ENCODE data around the gene DYNC2LI1.
A peak's percentile ranks its signal among the peaks of the same experiment; 100 is the strongest.

DYNC2LI1 gene

GRCh38 chr2:43738257-43738656 lies 35.6 kb upstream of the DYNC2LI1 start:
- TF ChIP-seq FOXM1 (IDR thresholded peaks at IDR 0.05; ENCODE audit: borderline replicate concordance, low read depth) (no peak), MAX (IDR thresholded peaks at IDR 0.05) (no peak), TEAD4 (IDR thresholded peaks at IDR 0.05) (no peak), EGR1 (IDR thresholded peaks at IDR 0.05) (no peak), ZBTB7A (IDR thresholded peaks at IDR 0.05; ENCODE audit: low read depth) (no peak), EP300 (IDR thresholded peaks at IDR 0.05; ENCODE audit: borderline replicate concordance) (no peak)

- no peak for TF ChIP-seq MAX (IDR thresholded peaks at IDR 0.05)
- no peak for TF ChIP-seq FOXM1 (IDR thresholded peaks at IDR 0.05; ENCODE audit: borderline replicate concordance, low read depth)
- no peak for TF ChIP-seq RAD21 (IDR thresholded peaks at IDR 0.05; ENCODE audit: low read depth)
- no peak for TF ChIP-seq EGR1 (IDR thresholded peaks at IDR 0.05)
- TF ChIP-seq ZBTB7A (IDR thresholded peaks at IDR 0.05; ENCODE audit: low read depth), result no peak
- TF ChIP-seq REST (IDR thresholded peaks at IDR 0.05; ENCODE audit: low read depth), result no peak
- TF ChIP-seq USF1 (IDR thresholded peaks at IDR 0.05), result no peak
- no peak for TF ChIP-seq CREB1 (IDR thresholded peaks at IDR 0.05; ENCODE audit: low read depth)
- no peak for TF ChIP-seq YY1 (IDR thresholded peaks at IDR 0.05; ENCODE audit: low read depth)
- TF ChIP-seq TAF1 (IDR thresholded peaks at IDR 0.05; ENCODE audit: low read depth), result no peak
- TF ChIP-seq NFIC (IDR thresholded peaks at IDR 0.05), result no peak
- no peak for TF ChIP-seq CEBPB (IDR thresholded peaks at IDR 0.05)
- TF ChIP-seq TCF12 (IDR thresholded peaks at IDR 0.05; ENCODE audit: low read depth), result no peak
- TF ChIP-seq EP300 (IDR thresholded peaks at IDR 0.05; ENCODE audit: borderline replicate concordance), result no peak
- TF ChIP-seq TEAD4 (IDR thresholded peaks at IDR 0.05), result no peak
These were observed 30.1 kb upstream of the DYNC2LI1 start for GRCh38 chr2:43743706-43744105.

GRCh38 chr2:43745457-43745856 lies 28.4 kb upstream of the DYNC2LI1 start:
- TF ChIP-seq RAD21 (IDR thresholded peaks at IDR 0.05; ENCODE audit: low read depth) (no peak), YY1 (IDR thresholded peaks at IDR 0.05; ENCODE audit: low read depth) (no peak), TEAD4 (IDR thresholded peaks at IDR 0.05) (peak; percentile 59; the same call in 1 of the 2 replicates), EGR1 (IDR thresholded peaks at IDR 0.05) (no peak), NFIC (IDR thresholded peaks at IDR 0.05) (peak; percentile 4; the same call in 1 of the 2 replicates)

GRCh38 chr2:43748333-43748732 lies 25.5 kb upstream of the DYNC2LI1 start:
- no peak for TF ChIP-seq EP300 (IDR thresholded peaks at IDR 0.05; ENCODE audit: borderline replicate concordance)
- TF ChIP-seq MAX (IDR thresholded peaks at IDR 0.05), result no peak
- no peak for TF ChIP-seq CREB1 (IDR thresholded peaks at IDR 0.05; ENCODE audit: low read depth)
- no peak for TF ChIP-seq NFIC (IDR thresholded peaks at IDR 0.05)
- TF ChIP-seq REST (IDR thresholded peaks at IDR 0.05; ENCODE audit: low read depth), result no peak
- no peak for TF ChIP-seq EGR1 (IDR thresholded peaks at IDR 0.05)
- no peak for TF ChIP-seq ZBTB7A (IDR thresholded peaks at IDR 0.05; ENCODE audit: low read depth)
- no peak for TF ChIP-seq TCF12 (IDR thresholded peaks at IDR 0.05; ENCODE audit: low read depth)
- TF ChIP-seq USF1 (IDR thresholded peaks at IDR 0.05), result no peak
- no peak for TF ChIP-seq CEBPB (IDR thresholded peaks at IDR 0.05)
- TF ChIP-seq RAD21 (IDR thresholded peaks at IDR 0.05; ENCODE audit: low read depth), result no peak

GRCh38 chr2:43749583-43749982 lies 24.3 kb upstream of the DYNC2LI1 start:
- TF ChIP-seq EP300 (IDR thresholded peaks at IDR 0.05; ENCODE audit: borderline replicate concordance), result peak; percentile 81
- TF ChIP-seq RAD21 (IDR thresholded peaks at IDR 0.05; ENCODE audit: low read depth), result no peak
- peak; percentile 67; the same call in 1 of the 2 replicates for TF ChIP-seq TCF12 (IDR thresholded peaks at IDR 0.05; ENCODE audit: low read depth)
- TF ChIP-seq NFIC (IDR thresholded peaks at IDR 0.05), result peak; percentile 93
- peak; percentile 68; the same call in 1 of the 2 replicates for TF ChIP-seq FOXM1 (IDR thresholded peaks at IDR 0.05; ENCODE audit: borderline replicate concordance, low read depth)
- no peak for TF ChIP-seq MAX (IDR thresholded peaks at IDR 0.05)
- TF ChIP-seq YY1 (IDR thresholded peaks at IDR 0.05; ENCODE audit: low read depth), result peak; percentile 78; the same call in 1 of the 2 replicates
- peak; percentile 84 for TF ChIP-seq TEAD4 (IDR thresholded peaks at IDR 0.05)

GRCh38 chr2:43751476-43751990 lies 22.3 kb upstream of the DYNC2LI1 start:
- TF ChIP-seq NFIC (IDR thresholded peaks at IDR 0.05) (no peak), RAD21 (IDR thresholded peaks at IDR 0.05; ENCODE audit: low read depth) (no peak), YY1 (IDR thresholded peaks at IDR 0.05; ENCODE audit: low read depth) (no peak), TCF12 (IDR thresholded peaks at IDR 0.05; ENCODE audit: low read depth) (no peak), EGR1 (IDR thresholded peaks at IDR 0.05) (no peak), CREB1 (IDR thresholded peaks at IDR 0.05; ENCODE audit: low read depth) (no peak)
